A673 (cell line): ENCODE results near the gene MAN1A2.

ENCODE experiments used
- EZH2 ChIP-seq: fragments of 200-600 bp; sonication (generic); IDR thresholded peaks from 2 replicates; pipeline ENCODE4 v1.6.1; 2017; ENCODE audit warnings: borderline replicate concordance, low read depth, mild to moderate bottlenecking, mixed read lengths, antibody characterized with exemption, low read length; ENCODE audit not compliant: poor library complexity, severe bottlenecking
- TF ChIP-seq, protein P1 (sequence below): fragments of 300-800, 200-600 bp; sonication (generic); conservative IDR thresholded peaks from 2 replicates; pipeline ENCODE4 v1.5.1; 2017; ENCODE audit warnings: low read depth, mild to moderate bottlenecking, antibody characterized with exemption, low read length, moderate library complexity, mixed read lengths

GRCh38 chr1:117565745-117566455, 198.7 kb downstream of the MAN1A2 start:
- TF ChIP-seq, protein P1, sequence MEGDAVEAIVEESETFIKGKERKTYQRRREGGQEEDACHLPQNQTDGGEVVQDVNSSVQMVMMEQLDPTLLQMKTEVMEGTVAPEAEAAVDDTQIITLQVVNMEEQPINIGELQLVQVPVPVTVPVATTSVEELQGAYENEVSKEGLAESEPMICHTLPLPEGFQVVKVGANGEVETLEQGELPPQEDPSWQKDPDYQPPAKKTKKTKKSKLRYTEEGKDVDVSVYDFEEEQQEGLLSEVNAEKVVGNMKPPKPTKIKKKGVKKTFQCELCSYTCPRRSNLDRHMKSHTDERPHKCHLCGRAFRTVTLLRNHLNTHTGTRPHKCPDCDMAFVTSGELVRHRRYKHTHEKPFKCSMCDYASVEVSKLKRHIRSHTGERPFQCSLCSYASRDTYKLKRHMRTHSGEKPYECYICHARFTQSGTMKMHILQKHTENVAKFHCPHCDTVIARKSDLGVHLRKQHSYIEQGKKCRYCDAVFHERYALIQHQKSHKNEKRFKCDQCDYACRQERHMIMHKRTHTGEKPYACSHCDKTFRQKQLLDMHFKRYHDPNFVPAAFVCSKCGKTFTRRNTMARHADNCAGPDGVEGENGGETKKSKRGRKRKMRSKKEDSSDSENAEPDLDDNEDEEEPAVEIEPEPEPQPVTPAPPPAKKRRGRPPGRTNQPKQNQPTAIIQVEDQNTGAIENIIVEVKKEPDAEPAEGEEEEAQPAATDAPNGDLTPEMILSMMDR = no peak
- TF ChIP-seq EZH2 = no peak
